Mesenchymal stem cell (in vitro differentiated cells and primary cell): ENCODE data around the gene FAF1.

Source experiments
- DNase-seq: peaks from one replicate; pipeline ENCODE4 v3.0.0-alpha.2; 2013
- H2AFZ ChIP-seq: one replicate; pipeline ENCODE4 v1.6.1; 2013; ENCODE audit warnings: low read depth, mild to moderate bottlenecking, control low read depth, inconsistent platforms, low read length, moderate library complexity
- H2AK5ac ChIP-seq: 2 replicates; pipeline ENCODE4 v1.6.1; 2013; ENCODE audit warnings: low read length, moderate library complexity, mild to moderate bottlenecking, inconsistent platforms; ENCODE audit not compliant: severe bottlenecking
- H2BK120ac ChIP-seq: one replicate; pipeline ENCODE4 v1.6.1; 2013; ENCODE audit warnings: low read depth, mild to moderate bottlenecking, inconsistent platforms, low read length, moderate library complexity
- H2BK12ac ChIP-seq, 2 experiments: one replicate each; pipeline ENCODE4 v1.6.1; 2013; ENCODE audit warnings: inconsistent platforms in 2 of 2, low read length in 2 of 2, mild to moderate bottlenecking in 2 of 2, moderate library complexity in 2 of 2, control low read depth in 1 of 2
- H2BK15ac ChIP-seq: one replicate; pipeline ENCODE4 v1.6.1; 2013; ENCODE audit warnings: mild to moderate bottlenecking, low read depth, inconsistent platforms; ENCODE audit not compliant: poor library complexity, severe bottlenecking
- H2BK5ac ChIP-seq: 2 replicates; pipeline ENCODE4 v1.6.1; 2013; ENCODE audit warnings: low read depth, mild to moderate bottlenecking, low read length, control low read depth, inconsistent platforms; ENCODE audit not compliant: poor library complexity, severe bottlenecking
- H3K14ac ChIP-seq, 2 experiments: one replicate each; pipeline ENCODE4 v1.6.1; 2013; ENCODE audit warnings: inconsistent platforms in 2 of 2, low read length in 2 of 2, control low read depth in 1 of 2, mild to moderate bottlenecking in 1 of 2, moderate library complexity in 1 of 2
- H3K18ac ChIP-seq, 2 experiments: one replicate each; pipeline ENCODE4 v1.6.1; 2013; ENCODE audit warnings: inconsistent platforms in 2 of 2, low read length in 2 of 2, control low read depth in 1 of 2, low read depth in 1 of 2, mild to moderate bottlenecking in 1 of 2
- H3K23ac ChIP-seq, 2 experiments: one replicate each; pipeline ENCODE4 v1.6.1; 2013; ENCODE audit warnings: inconsistent platforms in 2 of 2, low read length in 2 of 2, mild to moderate bottlenecking in 2 of 2, moderate library complexity in 2 of 2, control low read depth in 1 of 2
- H3K27ac ChIP-seq: 2 replicates; pipeline ENCODE4 v1.5.1; 2013; ENCODE audit warnings: mild to moderate bottlenecking, moderate library complexity, low read length, control low read depth, inconsistent platforms; ENCODE audit not compliant: poor library complexity, severe bottlenecking
- H3K27me3 ChIP-seq, 2 experiments: 2 replicates each; pipeline versions ENCODE4 v1.6.1 to v1.7.0; 2013; ENCODE audit warnings: low read length in 2 of 2, mild to moderate bottlenecking in 2 of 2, moderate library complexity in 2 of 2, control low read depth in 1 of 2, inconsistent platforms in 1 of 2; ENCODE audit not compliant: control insufficient read depth in 1 of 2, insufficient read depth in 1 of 2
- H3K36me3 ChIP-seq, 2 experiments: 2 replicates each; pipeline versions ENCODE4 v1.6.1 to v1.7.0; 2013; ENCODE audit warnings: low read length in 2 of 2, control low read depth in 1 of 2, inconsistent platforms in 1 of 2, low read depth in 1 of 2, mild to moderate bottlenecking in 1 of 2; ENCODE audit not compliant: insufficient read depth in 2 of 2, control insufficient read depth in 1 of 2
- H3K4ac ChIP-seq, 2 experiments: one replicate each; pipeline ENCODE4 v1.6.1; 2013; ENCODE audit warnings: inconsistent platforms in 2 of 2, low read length in 2 of 2, mild to moderate bottlenecking in 2 of 2, moderate library complexity in 2 of 2, control low read depth in 1 of 2, low read depth in 1 of 2
- H3K4me1 ChIP-seq: 2 replicates; pipeline ENCODE4 v1.6.1; 2013; ENCODE audit warnings: low read depth, low read length, control low read depth; ENCODE audit not compliant: control insufficient read depth, insufficient read depth
- H3K4me2 ChIP-seq: 2 replicates; pipeline ENCODE4 v1.6.1; 2013; ENCODE audit warnings: low read length, mild to moderate bottlenecking, inconsistent platforms; ENCODE audit not compliant: poor library complexity, severe bottlenecking
- H3K4me3 ChIP-seq, 2 experiments: 2 replicates each; pipeline versions ENCODE4 v1.5.1 to v1.7.0; 2013; ENCODE audit warnings: low read length in 2 of 2, mild to moderate bottlenecking in 2 of 2, control low read depth in 1 of 2, low read depth in 1 of 2; ENCODE audit not compliant: insufficient read depth in 1 of 2
- H3K79me1 ChIP-seq: replicated peaks from 2 replicates; pipeline ENCODE4 v1.6.1; 2013; ENCODE audit warnings: mild to moderate bottlenecking, control low read depth, low read length, inconsistent platforms; ENCODE audit not compliant: poor library complexity, severe bottlenecking
- H3K9ac ChIP-seq: 2 replicates; pipeline ENCODE4 v1.7.0; 2013; ENCODE audit warnings: mild to moderate bottlenecking, low read length, moderate library complexity
- H3K9me3 ChIP-seq: 2 replicates; pipeline ENCODE4 v1.7.0; 2013; ENCODE audit warnings: mild to moderate bottlenecking, low read length; ENCODE audit not compliant: control insufficient read depth
- H4K8ac ChIP-seq: one replicate; pipeline ENCODE4 v1.6.1; 2013; ENCODE audit warnings: inconsistent platforms, mild to moderate bottlenecking, low read length, moderate library complexity
- H4K91ac ChIP-seq: one replicate; pipeline ENCODE4 v1.6.1; 2013; ENCODE audit warnings: mild to moderate bottlenecking, low read length, inconsistent platforms
- whole genome bisulfite sequencing: methylation state at CpG from one replicate; pipeline ENCODE4 v1.1.7; 2013; ENCODE audit warnings: mixed read lengths; 5-methylcytosine and 5-hydroxymethylcytosine counted together

Gene FAF1

DNA sequence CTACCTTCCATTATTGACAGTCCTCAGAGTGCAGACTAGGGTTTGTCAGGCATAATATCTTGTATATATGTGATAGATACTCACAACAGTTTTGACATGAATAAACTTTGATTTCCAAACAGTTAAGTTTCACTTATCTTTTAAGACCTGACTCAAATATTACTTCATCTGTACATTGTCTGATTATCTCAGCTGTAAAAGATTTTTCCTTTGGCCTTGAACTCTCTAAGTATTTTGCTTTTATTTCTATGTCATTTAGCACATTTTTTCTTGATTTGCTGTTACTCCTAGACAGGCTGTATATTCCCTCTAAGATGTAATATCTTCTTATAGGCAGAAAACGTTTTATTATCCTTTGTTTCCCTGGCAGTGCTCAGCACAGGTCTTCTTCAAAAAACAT, 471.2 kb downstream of the FAF1 start:
- Histone ChIP-seq H3K14ac (no peak overlapping the region), H4K8ac (no peak overlapping the region), H3K4ac (no peak overlapping the region), H3K27ac (no peak overlapping the region), H2BK5ac (no peak overlapping the region), H2AFZ (no peak overlapping the region), H3K27me3 (no peaks in the 10 kb centered on the region), H2BK12ac (no peak overlapping the region), H2AK5ac (no peak overlapping the region), H3K23ac (no peak overlapping the region), H3K36me3 (peaks cover 3 to 53% of the 10 kb centered on the region in 2 experiments), H3K9ac (no peak overlapping the region), H3K4me2 (no peak overlapping the region), H4K91ac (no peak overlapping the region), H3K4me3 (no peak overlapping the region), H2BK15ac (no peak overlapping the region), H3K18ac (no peak overlapping the region), H2BK120ac (no peak overlapping the region), H3K79me1 (peaks cover 2% of the 10 kb centered on the region), H3K9me3 (no peaks in the 10 kb centered on the region), H3K4me1 (no peaks in the 10 kb centered on the region)
- no CpG with 5 or more reads among the region's 1 CpG for WGBS
- DNase-seq: no peak

DNA sequence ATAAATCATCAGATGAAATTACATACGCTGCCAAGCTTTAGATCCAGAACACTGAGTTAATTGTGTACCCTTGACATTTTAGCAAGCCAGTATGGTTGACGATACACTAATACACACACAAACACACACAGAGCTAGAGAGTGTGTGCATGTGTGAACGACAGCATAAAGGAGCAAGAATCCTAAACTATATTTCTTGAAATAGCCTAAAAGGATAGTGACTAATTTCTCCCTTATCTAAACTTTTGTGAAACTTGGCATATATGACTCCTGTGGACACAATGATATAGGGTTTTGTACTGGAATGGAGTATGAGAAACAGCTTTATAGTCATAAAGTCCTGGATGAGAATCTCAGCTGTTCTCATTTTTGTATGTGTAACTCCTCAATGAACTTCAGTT, 471.7 kb downstream of the FAF1 start:
- Histone ChIP-seq H3K9ac (no peak overlapping the region), H2AK5ac (no peak overlapping the region), H3K23ac (no peak overlapping the region), H2BK5ac (no peak overlapping the region), H3K27ac (no peak overlapping the region), H3K4me1 (no peaks in the 10 kb centered on the region), H3K27me3 (no peaks in the 10 kb centered on the region), H4K8ac (no peak overlapping the region), H2AFZ (no peak overlapping the region), H3K79me1 (no peaks in the 10 kb centered on the region), H4K91ac (no peak overlapping the region), H2BK15ac (no peak overlapping the region), H3K9me3 (no peaks in the 10 kb centered on the region), H3K4ac (no peak overlapping the region), H3K4me3 (no peak overlapping the region), H2BK120ac (no peak overlapping the region), H2BK12ac (no peak overlapping the region), H3K36me3 (peaks cover 3 to 48% of the 10 kb centered on the region in 2 experiments), H3K4me2 (no peak overlapping the region), H3K18ac (no peak overlapping the region), H3K14ac (no peak overlapping the region)
- no peak for DNase-seq
- WGBS: 83% methylated on average over 1 of the region's 3 CpGs

GRCh38 chr1:50487725-50488124, 472.3 kb downstream of the FAF1 start:
- WGBS: 100% methylated on average over 1 of the region's 1 CpG

GRCh38 chr1:50481142-50481736, 478.8 kb downstream of the FAF1 start:
- Histone ChIP-seq H2BK15ac (no peak overlapping the region), H2BK120ac (no peak overlapping the region), H3K23ac (no peak overlapping the region), H2BK12ac (no peak overlapping the region), H3K27ac (no peak overlapping the region), H2BK5ac (no peak overlapping the region), H3K4me1 (no peaks in the 10 kb centered on the region), H3K14ac (no peak overlapping the region), H2AFZ (no peak overlapping the region), H3K9ac (no peak overlapping the region), H3K4ac (no peak overlapping the region), H3K79me1 (no peaks in the 10 kb centered on the region), H3K9me3 (no peaks in the 10 kb centered on the region), H2AK5ac (no peak overlapping the region), H3K27me3 (no peaks in the 10 kb centered on the region), H3K4me2 (no peak overlapping the region), H4K8ac (no peak overlapping the region), H3K4me3 (no peak overlapping the region), H3K18ac (no peak overlapping the region), H4K91ac (no peak overlapping the region), H3K36me3 (peaks cover 0 to 3% of the 10 kb centered on the region in 2 experiments)
- DNase-seq: no peak
- WGBS: 100% methylated on average over 1 of the region's 2 CpGs

More at GRCh38 chr1:50487725-50488124, 472.3 kb downstream of the FAF1 start:
- Histone ChIP-seq H3K23ac (no peak overlapping the region), H3K9ac (no peak overlapping the region), H3K79me1 (no peaks in the 10 kb centered on the region), H3K14ac (no peak overlapping the region), H3K4me3 (no peak overlapping the region), H2AFZ (no peak overlapping the region), H3K4ac (no peak overlapping the region), H3K18ac (no peak overlapping the region), H3K27me3 (no peaks in the 10 kb centered on the region), H3K36me3 (peaks cover 3 to 48% of the 10 kb centered on the region in 2 experiments), H4K8ac (no peak overlapping the region), H3K4me2 (no peak overlapping the region), H2BK15ac (no peak overlapping the region), H2BK12ac (no peak overlapping the region), H2BK5ac (no peak overlapping the region), H3K9me3 (no peaks in the 10 kb centered on the region), H4K91ac (no peak overlapping the region), H3K27ac (no peak overlapping the region), H2BK120ac (no peak overlapping the region), H2AK5ac (no peak overlapping the region), H3K4me1 (no peaks in the 10 kb centered on the region)
- no peak for DNase-seq
